C4-2B (cell line): ENCODE results near the gene PIP5K1A.

Experiments
- H3K27ac ChIP-seq: fragments of 450-650 bp; 2 replicates; pipeline ENCODE4 v1.5.1; 2017
- ZFX ChIP-seq: fragments of 450-650 bp; IDR thresholded peaks from 2 replicates; pipeline ENCODE4 v1.6.1; 2017
- TF ChIP-seq, protein P1 (sequence below): fragments of 450-650 bp; conservative IDR thresholded peaks from 2 replicates; pipeline ENCODE4 v1.5.1; 2017; ENCODE audit warnings: mild to moderate bottlenecking

The PIP5K1A gene

DNA sequence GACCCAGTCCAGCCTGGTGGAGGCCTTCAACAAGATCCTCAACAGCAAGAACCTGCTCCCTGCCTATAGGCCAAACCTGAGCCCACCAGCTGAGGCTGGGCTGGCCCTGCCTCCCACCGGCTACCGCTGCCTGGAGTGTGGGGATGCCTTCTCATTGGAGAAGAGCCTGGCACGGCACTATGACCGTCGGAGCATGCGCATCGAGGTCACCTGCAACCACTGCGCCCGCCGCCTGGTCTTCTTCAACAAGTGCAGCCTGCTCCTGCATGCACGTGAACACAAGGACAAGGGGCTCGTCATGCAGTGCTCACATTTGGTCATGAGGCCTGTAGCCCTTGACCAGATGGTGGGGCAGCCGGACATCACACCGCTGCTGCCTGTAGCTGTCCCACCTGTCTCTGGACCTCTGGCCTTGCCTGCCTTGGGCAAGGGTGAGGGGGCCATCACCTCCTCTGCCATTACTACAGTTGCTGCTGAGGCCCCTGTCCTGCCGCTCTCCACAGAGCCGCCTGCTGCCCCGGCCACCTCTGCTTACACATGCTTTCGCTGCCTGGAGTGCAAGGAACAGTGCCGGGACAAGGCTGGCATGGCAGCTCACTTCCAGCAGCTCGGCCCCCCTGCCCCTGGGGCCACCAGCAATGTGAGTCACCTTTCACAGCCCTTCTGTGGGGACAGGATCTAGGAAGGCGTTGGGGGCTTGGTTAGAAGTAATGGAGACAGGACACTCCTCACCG is 89.6 kb downstream of the PIP5K1A start:
- no peak overlapping the region for H3K27ac ChIP-seq
- TF ChIP-seq ZFX, result no peak
- TF ChIP-seq, protein P1, sequence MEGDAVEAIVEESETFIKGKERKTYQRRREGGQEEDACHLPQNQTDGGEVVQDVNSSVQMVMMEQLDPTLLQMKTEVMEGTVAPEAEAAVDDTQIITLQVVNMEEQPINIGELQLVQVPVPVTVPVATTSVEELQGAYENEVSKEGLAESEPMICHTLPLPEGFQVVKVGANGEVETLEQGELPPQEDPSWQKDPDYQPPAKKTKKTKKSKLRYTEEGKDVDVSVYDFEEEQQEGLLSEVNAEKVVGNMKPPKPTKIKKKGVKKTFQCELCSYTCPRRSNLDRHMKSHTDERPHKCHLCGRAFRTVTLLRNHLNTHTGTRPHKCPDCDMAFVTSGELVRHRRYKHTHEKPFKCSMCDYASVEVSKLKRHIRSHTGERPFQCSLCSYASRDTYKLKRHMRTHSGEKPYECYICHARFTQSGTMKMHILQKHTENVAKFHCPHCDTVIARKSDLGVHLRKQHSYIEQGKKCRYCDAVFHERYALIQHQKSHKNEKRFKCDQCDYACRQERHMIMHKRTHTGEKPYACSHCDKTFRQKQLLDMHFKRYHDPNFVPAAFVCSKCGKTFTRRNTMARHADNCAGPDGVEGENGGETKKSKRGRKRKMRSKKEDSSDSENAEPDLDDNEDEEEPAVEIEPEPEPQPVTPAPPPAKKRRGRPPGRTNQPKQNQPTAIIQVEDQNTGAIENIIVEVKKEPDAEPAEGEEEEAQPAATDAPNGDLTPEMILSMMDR, result no peak

DNA sequence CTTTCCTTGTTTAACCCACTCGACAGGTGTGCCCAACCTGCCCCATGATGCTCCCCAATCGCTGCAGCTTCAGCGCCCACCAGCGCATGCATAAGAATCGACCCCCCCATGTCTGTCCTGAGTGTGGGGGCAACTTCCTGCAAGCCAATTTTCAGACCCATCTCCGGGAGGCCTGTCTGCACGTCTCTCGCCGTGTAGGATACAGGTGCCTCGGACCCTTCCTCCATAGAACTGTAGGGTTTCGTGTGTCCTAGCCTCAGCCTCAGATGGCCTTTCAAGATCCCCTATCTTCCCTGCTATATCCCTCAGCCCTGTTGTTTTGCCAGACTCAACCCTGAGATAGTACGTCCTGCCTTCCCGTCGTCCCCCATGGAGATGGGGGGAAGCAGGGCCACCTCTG is 90.2 kb downstream of the PIP5K1A start:
- TF ChIP-seq, protein P1, result no peak
- TF ChIP-seq ZFX, result no peak
- no peak overlapping the region for H3K27ac ChIP-seq

DNA sequence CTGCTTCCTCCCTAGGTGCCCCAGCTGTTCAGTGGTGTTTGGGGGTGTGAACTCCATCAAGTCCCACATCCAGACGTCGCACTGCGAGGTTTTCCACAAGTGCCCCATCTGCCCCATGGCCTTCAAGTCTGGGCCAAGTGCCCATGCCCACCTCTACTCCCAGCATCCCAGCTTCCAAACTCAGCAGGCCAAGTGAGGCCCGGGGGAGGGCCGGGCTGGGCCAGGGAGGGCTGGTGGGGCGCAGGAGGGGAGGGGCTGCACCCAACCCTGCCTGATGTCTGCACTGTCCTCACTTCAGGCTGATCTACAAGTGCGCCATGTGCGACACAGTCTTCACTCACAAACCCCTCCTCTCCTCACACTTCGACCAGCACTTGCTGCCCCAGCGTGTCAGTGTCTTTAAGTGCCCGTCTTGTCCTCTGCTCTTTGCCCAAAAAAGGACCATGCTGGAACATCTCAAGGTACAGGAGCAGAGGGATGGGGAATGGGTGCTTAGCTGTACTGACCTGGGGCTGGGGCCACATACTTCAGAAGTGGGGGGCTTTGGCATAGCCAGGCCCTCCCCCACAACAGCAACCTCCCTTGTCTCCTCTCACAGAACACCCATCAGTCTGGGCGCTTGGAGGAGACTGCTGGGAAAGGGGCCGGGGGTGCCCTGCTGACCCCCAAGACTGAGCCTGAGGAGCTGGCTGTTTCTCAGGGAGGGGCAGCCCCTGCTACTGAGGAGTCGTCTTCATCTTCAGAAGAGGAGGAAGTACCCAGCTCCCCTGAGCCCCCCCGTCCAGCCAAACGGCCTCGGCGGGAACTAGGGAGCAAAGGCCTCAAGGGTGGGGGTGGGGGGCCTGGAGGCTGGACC is 91.0 kb downstream of the PIP5K1A start:
- no peak overlapping the region for H3K27ac ChIP-seq
- TF ChIP-seq ZFX, result no peak
- TF ChIP-seq, protein P1, result no peak

DNA sequence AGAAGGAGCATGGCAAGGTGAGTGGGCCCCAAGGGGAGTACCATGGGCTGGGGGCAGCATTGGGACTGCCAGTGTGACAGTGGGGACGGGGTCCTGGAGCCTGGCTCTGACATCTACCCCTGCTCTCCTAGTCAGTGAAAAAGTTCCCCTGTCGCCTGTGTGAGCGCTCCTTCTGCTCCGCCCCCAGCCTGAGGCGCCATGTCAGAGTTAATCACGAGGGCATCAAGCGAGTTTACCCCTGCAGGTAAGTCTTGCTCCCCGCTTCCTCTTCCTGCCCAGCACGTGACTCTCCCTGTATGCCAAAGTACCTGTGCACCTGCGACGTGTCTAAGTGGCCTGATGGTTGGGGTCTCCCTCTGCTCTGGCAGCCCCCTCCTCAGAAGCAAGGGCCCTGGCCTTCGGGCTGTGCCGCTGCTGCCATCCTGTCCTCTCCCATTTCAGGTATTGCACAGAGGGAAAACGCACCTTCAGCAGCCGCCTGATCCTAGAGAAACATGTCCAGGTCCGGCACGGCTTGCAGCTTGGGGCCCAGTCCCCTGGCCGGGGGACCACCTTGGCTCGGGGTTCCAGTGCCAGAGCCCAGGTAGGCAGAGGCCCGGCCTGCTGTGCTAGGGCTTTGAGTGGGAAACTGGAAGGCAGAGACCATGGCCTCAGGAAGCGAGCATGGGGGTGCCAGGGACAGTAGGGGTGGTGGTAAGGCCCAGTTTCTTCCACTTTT is 91.8 kb downstream of the PIP5K1A start:
- H3K27ac ChIP-seq, result no peak overlapping the region
- TF ChIP-seq ZFX, result no peak
- TF ChIP-seq, protein P1, result no peak

DNA sequence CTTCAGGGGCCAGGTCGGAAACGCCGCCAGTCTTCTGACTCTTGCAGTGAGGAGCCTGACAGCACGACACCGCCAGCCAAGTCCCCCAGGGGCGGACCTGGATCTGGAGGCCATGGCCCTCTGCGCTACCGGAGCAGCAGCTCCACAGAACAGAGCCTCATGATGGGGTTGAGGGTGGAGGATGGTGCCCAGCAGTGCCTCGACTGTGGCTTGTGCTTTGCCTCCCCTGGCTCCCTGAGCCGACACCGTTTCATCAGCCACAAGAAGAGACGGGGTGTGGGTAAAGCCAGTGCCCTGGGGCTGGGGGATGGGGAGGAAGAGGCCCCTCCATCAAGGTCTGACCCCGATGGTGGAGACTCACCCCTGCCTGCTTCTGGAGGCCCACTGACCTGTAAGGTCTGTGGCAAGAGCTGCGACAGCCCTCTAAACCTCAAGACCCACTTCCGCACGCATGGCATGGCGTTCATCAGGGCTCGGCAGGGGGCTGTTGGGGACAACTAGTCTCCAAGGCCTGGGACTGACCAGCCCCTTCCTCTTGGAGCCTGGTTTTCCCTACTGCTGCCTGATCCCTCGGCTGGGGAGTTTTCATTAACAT is 92.5 kb downstream of the PIP5K1A start:
- H3K27ac ChIP-seq, result no peak overlapping the region
- TF ChIP-seq ZFX, result no peak
- TF ChIP-seq, protein P1, result no peak

DNA sequence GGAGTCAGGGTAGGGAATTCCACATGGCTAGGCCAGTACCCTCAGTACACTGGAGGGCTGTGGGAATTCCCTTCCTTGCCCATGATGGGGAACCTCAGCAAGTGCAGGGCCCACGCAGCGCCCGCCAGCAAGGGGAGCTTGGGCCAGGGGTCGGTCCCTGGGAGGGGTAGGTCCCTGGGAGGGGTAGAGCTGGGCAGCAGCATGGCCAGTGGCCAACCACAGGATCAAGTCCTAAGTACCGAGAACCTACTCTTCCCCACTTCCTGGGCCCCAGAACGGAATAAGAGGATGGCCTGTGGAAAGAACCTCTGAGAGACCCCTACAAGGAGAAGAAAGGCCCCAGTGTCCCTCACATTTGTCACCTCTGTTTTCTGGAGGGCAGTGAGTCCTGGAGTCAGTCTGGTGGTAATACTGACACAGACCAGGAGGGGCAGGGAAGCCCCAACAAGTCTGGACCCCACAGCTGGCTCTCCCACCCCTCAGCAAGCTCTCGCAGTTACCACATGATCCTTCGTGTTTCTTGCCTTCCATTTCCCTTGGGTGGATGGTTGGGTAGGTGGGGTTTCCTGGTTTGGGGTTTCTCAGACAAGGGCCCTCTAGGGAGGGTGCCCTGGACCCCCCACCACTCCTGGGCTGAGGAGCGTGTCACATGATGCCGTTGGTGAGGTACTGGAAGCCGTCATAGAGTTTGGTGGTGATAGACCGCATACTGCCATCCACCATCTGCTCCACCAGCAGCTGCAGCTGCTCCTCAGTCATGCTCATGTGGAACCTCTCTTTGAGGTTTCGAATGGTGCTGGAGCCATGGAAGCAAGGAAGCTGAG is 94.1 kb downstream of the PIP5K1A start:
- no peak overlapping the region for H3K27ac ChIP-seq

More for the DNA sequence above, 94.1 kb downstream of the PIP5K1A start:
- TF ChIP-seq ZFX, result no peak
- TF ChIP-seq, protein P1, result no peak
